CD14-positive monocyte (primary cell): ENCODE measurements around the gene FOXK2. TPM values are rescaled to one million over a fixed set of nuclear protein-coding genes. Genes with fewer than 3 reads are reported as not detected.

Experiments
- DNase-seq, 3 donors: peaks; one replicate each; pipeline ENCODE4 v3.0.0-alpha.2; 2011 to 2022
- H2AFZ ChIP-seq: 2 replicates; pipeline ENCODE4 v1.6.0; 2012; ENCODE audit warnings: mild to moderate bottlenecking, low read depth, low read length, inconsistent platforms; ENCODE audit not compliant: insufficient read depth, poor library complexity, severe bottlenecking
- H3K27ac ChIP-seq, 2 donors: 1 replicate in 1 of 2; 2 replicates in 1 of 2; pipeline ENCODE4 v1.5.1; 2012 to 2013; ENCODE audit warnings: low read length in 2 of 2, control low read depth in 1 of 2, inconsistent platforms in 1 of 2, low read depth in 1 of 2, mild to moderate bottlenecking in 1 of 2
- H3K27me3 ChIP-seq, 2 donors: one replicate each; pipeline versions ENCODE4 v1.6.0 to v1.6.1; 2011 to 2013; ENCODE audit warnings: low read length in 2 of 2; ENCODE audit not compliant: control insufficient read depth in 2 of 2, insufficient read depth in 2 of 2
- H3K36me3 ChIP-seq, 2 donors: replicated peaks in 1 of 2; 1 replicate in 1 of 2; 2 replicates in 1 of 2; pipeline versions ENCODE4 v1.5.1 to v1.6.1; 2012 to 2013; ENCODE audit warnings: low read length in 2 of 2, control low read depth in 1 of 2, inconsistent platforms in 1 of 2, mild to moderate bottlenecking in 1 of 2; ENCODE audit not compliant: insufficient read depth in 2 of 2, control insufficient read depth in 1 of 2
- H3K4me1 ChIP-seq, 2 donors: 1 replicate in 1 of 2; 2 replicates in 1 of 2; pipeline versions ENCODE4 v1.5.1 to v1.6.1; 2012 to 2013; ENCODE audit warnings: low read length in 2 of 2, control low read depth in 1 of 2, inconsistent platforms in 1 of 2, mild to moderate bottlenecking in 1 of 2, moderate library complexity in 1 of 2; ENCODE audit not compliant: insufficient read depth in 2 of 2, control insufficient read depth in 1 of 2
- H3K4me2 ChIP-seq: replicated peaks from 2 replicates; pipeline ENCODE3; 2012; ENCODE audit warnings: low read length, moderate library complexity, mild to moderate bottlenecking; ENCODE audit not compliant: poor library complexity, severe bottlenecking; ENCODE audit errors: extremely low read depth
- H3K4me3 ChIP-seq, 3 experiments: fragments of 200-600 bp in 1 of 3; sonication (generic) in 1 of 3; replicated peaks in 1 of 3; 1 replicate in 2 of 3; 2 replicates in 1 of 3; pipeline ENCODE4 v1.5.1; 2011 to 2013; ENCODE audit warnings: low read length in 3 of 3, mild to moderate bottlenecking in 3 of 3, control low read depth in 2 of 3, low read depth in 2 of 3, inconsistent platforms in 1 of 3, moderate library complexity in 1 of 3
- H3K79me2 ChIP-seq: 2 replicates; pipeline ENCODE4 v1.6.0; 2012; ENCODE audit warnings: mild to moderate bottlenecking, control low read depth, inconsistent platforms, low read length, moderate library complexity; ENCODE audit not compliant: insufficient read depth
- H3K9ac ChIP-seq: 2 replicates; pipeline ENCODE4 v1.6.0; 2017; ENCODE audit warnings: low read length, mild to moderate bottlenecking; ENCODE audit not compliant: insufficient read depth, poor library complexity, severe bottlenecking
- H3K9me3 ChIP-seq, 2 donors: replicated peaks in 1 of 2; 1 replicate in 1 of 2; 2 replicates in 1 of 2; pipeline versions ENCODE4 v1.5.1 to v1.6.1; 2012 to 2013; ENCODE audit warnings: low read length in 2 of 2, control low read depth in 1 of 2; ENCODE audit not compliant: control insufficient read depth in 1 of 2, insufficient read depth in 1 of 2
- H4K20me1 ChIP-seq: 2 replicates; pipeline ENCODE4 v1.6.0; 2012; ENCODE audit warnings: mild to moderate bottlenecking, low read length, control low read depth, moderate library complexity; ENCODE audit not compliant: insufficient read depth
- H3K27ac Mint-ChIP-seq, 7 donors: one replicate each; pipeline ENCODE4 v1.8.0; 2020; ENCODE audit warnings: mild to moderate bottlenecking in 7 of 7, mixed read lengths in 7 of 7, moderate library complexity in 6 of 7, inconsistent platforms in 2 of 7
- H3K27me3 Mint-ChIP-seq, 3 donors: one replicate each; pipeline ENCODE4 v1.8.0; 2021 to 2022; ENCODE audit warnings: low read depth in 3 of 3, mild to moderate bottlenecking in 3 of 3, mixed read lengths in 3 of 3, moderate library complexity in 3 of 3, inconsistent platforms in 1 of 3
- H3K36me3 Mint-ChIP-seq, 2 donors: one replicate each; pipeline ENCODE4 v1.8.0; 2020; ENCODE audit warnings: mixed read lengths in 2 of 2, inconsistent platforms in 1 of 2, mild to moderate bottlenecking in 1 of 2
- H3K4me1 Mint-ChIP-seq: one replicate; pipeline ENCODE4 v1.8.0; 2020; ENCODE audit warnings: mild to moderate bottlenecking, mixed read lengths
- H3K4me3 Mint-ChIP-seq, 2 donors: one replicate each; pipeline ENCODE4 v1.8.0; 2020; ENCODE audit warnings: mild to moderate bottlenecking in 2 of 2, mixed read lengths in 2 of 2, moderate library complexity in 1 of 2
- H3K9me3 Mint-ChIP-seq, 7 donors: one replicate each; pipeline ENCODE4 v1.8.0; 2020 to 2022; ENCODE audit warnings: mixed read lengths in 7 of 7, mild to moderate bottlenecking in 6 of 7, moderate library complexity in 6 of 7, inconsistent platforms in 2 of 7
- CTCF ChIP-seq: fragments of 200-600 bp; IDR thresholded peaks from one replicate; pipeline ENCODE4 v1.8.0; 2022; ENCODE audit warnings: antibody characterized with exemption, mild to moderate bottlenecking
- WGBS: methylation state at CpG from one replicate; pipeline ENCODE4 v1.1.5; 2013; ENCODE audit warnings: missing lambda C conversion rate; ENCODE audit not compliant: insufficient coverage; 5-methylcytosine and 5-hydroxymethylcytosine counted together
- intact Hi-C, 2 donors: fragments of 100-400 bp; cut with micrococcal nuclease; formaldehyde crosslinking; loops; one replicate each; pipeline versions ENCODE4 v1.15.0 to v1.15.1; 2023
- polyA plus RNA-seq, 3 donors: library from polyadenylated mRNA; depleted of rRNA in 1 of 3; unstranded in 2 of 3; stranded (reverse) in 1 of 3; fragments of 300-500 nt in 2 of 3; fragments of >200 nt in 1 of 3; fragmentation: Illumina TruSeq in 2 of 3; gene quantifications; 1 replicate in 2 of 3; 2 replicates in 1 of 3; pipeline ENCODE4 v1.2.3, GENCODE V29; 2012 to 2021

Gene FOXK2
- polyA plus RNA-seq, 3 donors: 3.5 to 18.4 (median 4.7) TPM

- H3K9me3 ChIP-seq: peaks cover 0 to 7% of the 10 kb centered on the region in 2 donors
- H3K27ac ChIP-seq: no peak overlapping the region
- Mint-ChIP-seq H3K4me3 (no peak overlapping the region), H3K4me1 (peaks cover 18% of the 10 kb centered on the region), H3K9me3 (peaks cover 0 to 6% (median 4%) of the 10 kb centered on the region in 7 donors), H3K36me3 (peaks cover 54 to 80% of the 10 kb centered on the region in 2 donors), H3K27ac (no peak overlapping the region), H3K27me3 (no peaks in the 10 kb centered on the region)
- H3K79me2 ChIP-seq: peaks cover 97% of the 10 kb centered on the region
- intact Hi-C loops: no loop called here
- no peak for DNase-seq
- no peak overlapping the region for H3K9ac ChIP-seq
- peaks cover 7% of the 10 kb centered on the region in 2 donors for H3K4me1 ChIP-seq
- peaks cover 49 to 73% of the 10 kb centered on the region in 2 donors for H3K36me3 ChIP-seq
- TF ChIP-seq CTCF: no peak
- peaks cover 99% of the 10 kb centered on the region for H4K20me1 ChIP-seq
- no peak overlapping the region for H3K4me3 ChIP-seq
- 100% methylated on average over 13 of the region's 14 CpGs for WGBS
- no peak overlapping the region for H2AFZ ChIP-seq
- H3K4me2 ChIP-seq: no peak overlapping the region
- H3K27me3 ChIP-seq: no peaks in the 10 kb centered on the region
Measured at GRCh38 chr17:82642022-82642421, 122.5 kb downstream of the FOXK2 start.

GRCh38 chr17:82644148-82644547 lies 124.6 kb downstream of the FOXK2 start:
- Mint-ChIP-seq H3K36me3 (peaks cover 44 to 65% of the 10 kb centered on the region in 2 donors), H3K27me3 (no peaks in the 10 kb centered on the region), H3K4me1 (peaks cover 21% of the 10 kb centered on the region), H3K9me3 (no peaks in the 10 kb centered on the region), H3K4me3 (no peak overlapping the region), H3K27ac (peak overlapping the region in 1 of 7 donors; percentile 53)
- Histone ChIP-seq H3K4me2 (no peak overlapping the region), H3K4me1 (peaks cover 16 to 17% of the 10 kb centered on the region in 2 donors), H2AFZ (no peak overlapping the region), H3K36me3 (peaks cover 43 to 56% of the 10 kb centered on the region in 2 donors), H3K9me3 (no peaks in the 10 kb centered on the region), H3K27ac (peak overlapping the region in 1 of 2 donors; percentile 0), H3K27me3 (no peaks in the 10 kb centered on the region), H3K9ac (no peak overlapping the region), H3K79me2 (peaks cover 89% of the 10 kb centered on the region), H3K4me3 (no peak overlapping the region), H4K20me1 (peaks cover 89% of the 10 kb centered on the region)
- no peak for TF ChIP-seq CTCF
- intact Hi-C loops: no loop called here
- WGBS: 100% methylated on average over 4 of the region's 5 CpGs
- DNase-seq: no peak
